SKM-1 treated with dmso at 0.1 percent for 144 hours (cell line): ENCODE data around the gene PLEKHJ1.
A peak's percentile ranks its signal among the peaks of the same experiment; 100 is the strongest.

Experiments used
- DNase-seq: peaks from one replicate; lab custom pipeline; 2025; ENCODE audit not compliant: unreplicated experiment; lab: John Stamatoyannopoulos, UW

The PLEKHJ1 gene

DNA sequence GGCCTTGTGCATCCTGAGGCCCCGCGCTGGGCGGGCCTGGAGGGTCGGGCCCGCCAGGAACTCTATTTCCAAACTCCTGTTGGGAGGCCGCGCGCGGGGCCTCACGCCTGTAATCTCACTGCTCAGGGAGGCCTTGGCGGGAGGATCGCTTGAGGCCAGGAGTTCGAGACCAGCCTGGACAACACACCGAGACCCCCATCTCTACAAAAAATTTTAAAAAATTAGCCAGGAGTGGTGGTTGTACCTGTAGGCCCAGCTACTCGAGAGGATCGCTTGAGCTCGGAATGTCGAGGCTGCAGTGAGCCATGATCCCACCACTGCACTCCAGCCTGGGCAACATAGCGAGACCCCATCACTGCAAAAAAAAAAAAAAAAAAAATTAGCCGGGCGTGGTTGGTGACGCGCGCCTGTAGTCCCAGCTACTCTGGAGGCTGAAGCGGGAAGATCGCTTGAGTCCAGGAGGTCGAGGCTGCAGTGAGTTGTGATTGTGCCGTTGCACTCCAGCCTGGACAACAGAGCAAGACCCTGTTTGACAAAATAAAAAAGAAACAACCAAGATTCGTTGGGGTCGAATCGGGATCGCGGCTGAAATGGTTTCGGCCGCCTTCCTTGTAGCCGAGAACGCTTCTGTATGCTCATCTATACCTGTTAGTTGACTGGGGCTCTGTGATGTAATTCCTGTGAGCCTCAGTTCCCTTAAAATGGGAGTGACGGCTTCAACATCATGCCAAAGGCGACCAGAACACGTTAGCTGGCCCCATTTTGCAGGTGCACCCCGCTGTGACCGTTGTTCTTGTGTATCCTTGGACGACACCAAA lies 1.1 kb upstream of the PLEKHJ1 start:
- no peak for DNase-seq

DNA sequence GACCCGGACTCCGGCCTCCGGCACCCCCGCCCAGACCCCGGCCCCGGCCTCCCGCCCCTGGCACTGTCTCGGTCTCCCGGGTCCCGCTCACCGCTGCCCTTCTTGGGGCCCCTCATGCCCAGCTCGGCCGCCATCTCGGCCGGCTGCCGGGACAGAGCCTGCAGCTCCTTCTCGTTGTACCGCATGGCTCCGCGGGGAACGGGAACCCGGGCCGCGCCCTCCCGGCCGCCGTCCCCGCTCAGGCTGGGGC lies 140 bp downstream of the PLEKHJ1 start:
- DNase-seq: no peak

DNA sequence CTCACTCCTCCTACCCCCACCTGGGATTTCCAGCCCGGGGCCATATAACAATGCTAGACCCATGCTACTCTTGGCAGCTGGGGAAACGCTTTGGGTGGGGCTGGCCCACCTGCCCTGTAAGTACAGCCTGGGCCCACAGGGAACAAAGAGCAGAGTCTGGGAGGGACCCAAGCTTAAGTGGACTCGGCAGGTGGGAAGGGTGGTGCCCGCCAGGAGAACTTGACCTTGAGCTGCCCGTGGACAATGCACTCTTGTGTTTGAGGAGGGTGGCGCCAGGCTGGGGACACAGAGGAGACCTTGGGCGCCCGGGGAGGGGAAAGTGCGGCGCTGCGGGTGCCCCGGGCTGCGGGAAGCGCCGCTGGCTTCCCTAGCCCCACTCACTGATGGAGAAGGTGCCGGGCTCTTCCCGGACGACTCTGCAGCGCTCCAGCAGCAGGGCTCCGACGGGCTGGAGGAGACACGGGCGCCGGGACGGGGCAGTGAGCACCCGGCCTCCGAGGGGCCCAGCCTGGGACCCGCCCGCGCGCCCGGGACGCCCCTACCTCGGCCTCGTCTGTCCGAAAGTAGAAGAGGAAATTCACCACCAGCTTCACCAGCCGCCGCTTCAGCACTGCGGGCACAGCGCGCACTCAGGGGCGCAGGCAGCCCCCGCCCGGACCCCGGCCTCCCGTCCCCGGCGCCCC lies 607 bp downstream of the PLEKHJ1 start:
- DNase-seq: no peak

DNA sequence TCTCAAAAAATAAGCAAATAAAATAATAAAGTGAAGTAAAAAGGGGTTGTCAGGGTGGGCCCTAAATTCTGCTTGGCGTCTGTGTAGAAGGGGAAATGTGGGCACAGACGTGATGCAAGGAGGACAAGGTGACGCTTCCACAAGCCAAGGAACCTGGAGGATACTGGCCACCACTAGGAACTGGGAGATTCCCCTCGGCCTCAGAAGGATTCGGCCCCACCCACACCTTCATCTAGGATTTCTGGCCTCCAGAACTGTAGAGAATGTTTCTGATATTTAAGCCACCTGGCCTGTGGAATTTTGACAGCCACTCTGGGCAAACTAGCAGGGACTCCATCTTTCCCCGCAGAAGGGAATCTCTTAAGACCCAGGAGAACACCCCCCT lies 1.1 kb downstream of the PLEKHJ1 start:
- no peak for DNase-seq

DNA sequence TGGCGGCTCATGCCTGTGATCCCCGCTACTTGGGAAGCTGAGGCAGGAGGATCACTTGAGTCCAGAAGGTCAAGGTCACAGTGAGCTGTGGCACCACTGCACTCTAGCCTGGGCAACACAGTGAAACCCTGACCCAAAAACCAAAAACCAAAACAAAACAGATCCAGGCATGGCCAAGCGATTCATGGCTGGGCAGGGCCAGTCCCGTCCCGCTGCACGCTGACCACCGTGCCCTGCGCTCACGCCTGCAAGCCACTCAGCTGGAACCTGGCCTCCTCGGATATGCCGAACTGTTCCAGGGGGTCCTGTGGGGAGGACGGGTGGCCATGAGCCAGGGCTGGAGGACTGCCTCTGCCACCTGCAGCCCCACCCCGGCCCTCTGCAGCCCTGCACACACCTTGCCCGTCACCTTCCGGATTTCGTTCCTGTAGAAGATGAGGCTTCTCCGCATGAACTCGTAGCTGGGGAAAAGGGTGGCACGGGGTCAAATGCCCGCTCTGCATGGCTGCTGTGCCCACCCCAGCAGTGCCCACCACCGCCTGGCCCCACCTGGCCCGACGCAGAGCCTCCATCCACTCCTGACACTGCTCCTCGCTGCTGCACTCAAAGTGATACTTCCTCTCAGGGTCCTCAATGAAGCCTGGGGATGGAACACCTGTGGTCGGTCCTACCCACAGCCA lies 2.4 kb downstream of the PLEKHJ1 start:
- DNase-seq: no peak

DNA sequence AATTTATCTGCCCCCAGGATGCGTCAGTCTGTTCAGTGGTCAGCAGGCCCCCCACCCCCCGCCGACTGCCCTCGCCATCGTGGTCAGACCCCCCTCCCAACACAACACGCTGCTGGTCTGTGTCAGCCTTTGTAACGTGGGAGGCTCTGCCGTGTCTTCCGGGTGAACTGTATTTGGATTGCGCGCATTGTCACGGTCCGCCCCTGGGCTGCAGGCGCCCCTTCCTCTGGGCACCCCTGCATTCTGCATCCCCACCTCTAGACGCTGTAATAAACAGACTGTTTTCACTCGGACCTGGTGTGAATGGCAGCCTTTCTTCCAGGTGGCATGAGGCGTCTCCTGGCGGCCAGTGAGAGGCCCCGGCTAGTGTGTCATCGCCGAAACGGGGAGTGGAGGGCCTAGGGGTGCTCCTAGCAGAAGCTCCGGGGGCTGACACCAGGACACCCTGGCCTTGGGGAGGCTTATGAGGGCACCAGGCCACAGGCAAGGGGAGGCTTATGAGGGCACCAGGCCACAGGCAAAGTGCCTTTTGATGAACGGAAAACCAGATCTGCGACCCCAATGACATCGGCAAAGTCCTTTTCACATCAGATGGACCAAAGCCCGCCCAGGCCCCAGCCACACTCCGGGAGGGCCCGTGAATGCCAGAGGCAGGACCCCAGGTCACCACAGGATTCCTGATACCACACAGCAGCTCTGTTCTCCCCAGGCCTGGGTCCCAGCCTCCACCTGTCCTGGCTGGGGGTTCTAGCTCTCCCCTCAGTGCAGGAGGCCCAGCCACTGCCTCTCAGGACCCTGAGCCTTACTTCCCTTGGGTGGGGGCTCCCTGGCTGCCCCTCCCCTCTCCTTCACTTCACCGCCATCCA lies 3.6 kb downstream of the PLEKHJ1 start:
- no peak for DNase-seq

DNA sequence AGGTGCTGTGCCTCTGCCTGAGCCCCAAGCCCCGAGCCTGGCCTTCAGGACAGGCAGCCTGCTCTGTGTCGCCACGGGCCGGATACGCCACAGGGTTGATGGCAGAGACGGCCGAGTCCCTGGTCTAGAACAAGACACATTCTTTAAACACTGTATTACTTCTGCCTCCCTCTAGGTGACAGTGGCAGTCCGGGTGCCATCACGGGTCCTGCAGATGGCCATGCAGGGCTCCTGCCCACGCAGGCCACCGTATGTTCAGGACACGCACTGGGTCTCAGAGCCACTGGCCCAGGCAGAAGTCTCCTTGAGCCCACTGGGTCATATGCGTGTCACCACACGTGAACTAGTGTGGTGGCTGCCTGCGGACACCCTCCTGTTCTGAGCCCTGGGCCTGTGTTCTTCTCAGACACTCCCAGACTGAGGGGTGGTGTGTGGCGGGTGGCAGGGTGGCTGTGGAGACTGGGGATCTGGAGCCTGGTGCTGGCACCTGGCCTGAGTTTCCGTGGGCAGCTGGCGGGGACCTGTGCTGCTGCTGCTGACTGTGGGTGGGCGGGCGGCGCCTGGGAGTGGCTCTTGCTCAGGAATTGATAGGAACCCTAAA lies 4.4 kb downstream of the PLEKHJ1 start:
- DNase-seq: peak; percentile 9

DNA sequence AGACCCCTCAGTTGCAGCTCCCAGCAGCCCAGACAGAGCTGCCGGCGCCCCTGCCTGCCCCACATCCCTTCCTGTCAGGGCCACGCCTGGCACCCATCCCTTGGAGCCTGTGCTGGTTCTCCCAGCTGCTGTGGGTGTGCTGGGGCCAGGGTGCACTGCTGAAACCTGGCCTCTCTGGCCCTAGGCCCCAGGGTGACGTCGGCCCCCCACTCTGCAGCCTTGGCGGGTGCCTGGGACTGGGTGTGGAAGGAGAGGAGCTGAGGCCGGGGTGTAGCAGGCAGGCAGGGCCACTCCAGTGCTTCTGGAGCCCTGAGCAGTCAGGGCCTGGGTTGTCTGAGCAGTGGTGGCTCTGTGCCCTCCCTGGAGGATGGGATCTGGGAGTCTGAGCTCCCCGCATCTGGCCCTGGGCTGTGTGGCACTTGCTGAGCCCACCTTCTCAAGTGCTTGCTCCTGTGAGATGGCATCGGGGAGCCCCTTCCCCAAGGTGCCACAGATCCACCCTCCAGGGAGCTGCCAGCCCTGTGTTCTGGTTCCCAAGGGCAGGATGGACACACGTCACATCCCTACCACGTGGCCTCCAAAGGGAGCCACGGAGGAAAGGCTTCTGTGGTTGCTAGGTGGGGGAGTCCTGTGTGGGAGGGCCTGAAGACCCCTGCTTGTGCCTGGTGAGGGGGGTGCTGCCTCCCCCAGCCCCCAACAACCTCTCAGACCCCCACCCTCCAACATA lies 5.2 kb downstream of the PLEKHJ1 start:
- DNase-seq: no peak

DNA sequence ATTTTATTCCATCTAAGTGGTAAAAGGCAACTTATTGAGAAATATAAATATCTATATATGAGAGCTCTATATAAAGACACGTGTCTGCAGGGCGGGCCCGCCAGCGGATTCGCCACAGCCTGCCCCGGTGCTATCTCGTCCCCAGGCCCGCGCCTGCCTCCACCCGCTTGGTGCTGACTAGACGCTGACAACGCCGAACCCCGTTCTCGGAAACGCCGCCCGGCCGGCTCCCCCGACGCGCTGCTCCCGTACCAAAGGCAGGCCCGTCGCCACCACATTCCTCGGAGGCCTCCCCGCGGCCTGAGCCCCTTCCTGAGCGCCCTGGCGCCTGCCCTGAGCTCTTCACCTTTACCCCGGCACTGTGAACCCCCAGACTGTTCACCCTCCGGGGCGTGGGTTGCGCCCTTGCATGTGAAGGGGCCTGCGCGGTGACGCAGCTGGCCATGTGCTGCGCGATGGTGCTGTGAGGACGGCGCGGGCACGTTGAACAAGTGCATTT lies 6.0 kb downstream of the PLEKHJ1 start:
- DNase-seq: no peak

DNA sequence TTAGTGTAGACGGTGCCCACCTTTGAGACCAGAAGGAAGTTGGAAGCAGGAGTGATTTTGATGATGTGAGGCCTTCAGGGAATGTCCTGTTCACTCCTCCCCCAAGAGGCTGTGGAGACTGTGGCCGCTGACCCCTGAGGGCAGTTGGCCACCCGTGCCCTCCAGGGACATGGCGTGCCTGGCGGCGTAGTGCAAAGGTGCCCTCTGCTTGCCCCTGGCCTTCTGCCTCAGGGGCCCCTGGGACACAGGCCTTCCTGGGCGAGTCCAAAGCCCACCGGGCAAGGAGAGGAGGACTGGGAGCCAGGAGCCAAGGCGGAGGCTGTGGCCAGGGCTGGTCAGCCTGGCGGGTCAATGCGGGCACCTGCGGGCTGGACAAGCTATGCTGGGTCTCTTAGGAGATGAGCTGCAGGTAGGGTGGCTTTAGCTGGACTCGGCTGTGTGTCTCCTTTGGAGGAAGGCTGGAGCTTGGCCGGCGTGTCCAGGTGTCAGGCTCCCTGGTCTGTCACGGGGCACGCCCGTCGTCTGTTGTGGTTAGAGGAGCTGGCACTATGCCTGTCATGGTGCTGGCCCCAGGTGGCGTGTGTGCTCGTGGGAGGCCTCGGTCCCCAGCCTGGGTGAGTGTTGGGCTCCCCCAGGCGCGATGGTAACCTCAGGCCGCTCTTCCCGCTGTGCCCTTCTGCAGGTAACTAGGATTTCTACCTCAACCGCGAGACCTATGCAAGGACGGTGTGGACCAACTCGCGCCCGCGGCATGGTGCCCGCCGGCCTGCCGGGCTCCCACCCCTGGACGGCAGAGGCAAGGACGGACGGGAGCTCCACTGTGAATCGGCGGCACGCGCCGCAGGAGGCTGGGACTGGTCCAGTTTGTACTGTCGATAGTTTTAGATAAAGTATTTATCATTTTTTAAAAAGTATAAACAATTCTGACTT lies 6.8 kb downstream of the PLEKHJ1 start:
- DNase-seq: no peak

DNA sequence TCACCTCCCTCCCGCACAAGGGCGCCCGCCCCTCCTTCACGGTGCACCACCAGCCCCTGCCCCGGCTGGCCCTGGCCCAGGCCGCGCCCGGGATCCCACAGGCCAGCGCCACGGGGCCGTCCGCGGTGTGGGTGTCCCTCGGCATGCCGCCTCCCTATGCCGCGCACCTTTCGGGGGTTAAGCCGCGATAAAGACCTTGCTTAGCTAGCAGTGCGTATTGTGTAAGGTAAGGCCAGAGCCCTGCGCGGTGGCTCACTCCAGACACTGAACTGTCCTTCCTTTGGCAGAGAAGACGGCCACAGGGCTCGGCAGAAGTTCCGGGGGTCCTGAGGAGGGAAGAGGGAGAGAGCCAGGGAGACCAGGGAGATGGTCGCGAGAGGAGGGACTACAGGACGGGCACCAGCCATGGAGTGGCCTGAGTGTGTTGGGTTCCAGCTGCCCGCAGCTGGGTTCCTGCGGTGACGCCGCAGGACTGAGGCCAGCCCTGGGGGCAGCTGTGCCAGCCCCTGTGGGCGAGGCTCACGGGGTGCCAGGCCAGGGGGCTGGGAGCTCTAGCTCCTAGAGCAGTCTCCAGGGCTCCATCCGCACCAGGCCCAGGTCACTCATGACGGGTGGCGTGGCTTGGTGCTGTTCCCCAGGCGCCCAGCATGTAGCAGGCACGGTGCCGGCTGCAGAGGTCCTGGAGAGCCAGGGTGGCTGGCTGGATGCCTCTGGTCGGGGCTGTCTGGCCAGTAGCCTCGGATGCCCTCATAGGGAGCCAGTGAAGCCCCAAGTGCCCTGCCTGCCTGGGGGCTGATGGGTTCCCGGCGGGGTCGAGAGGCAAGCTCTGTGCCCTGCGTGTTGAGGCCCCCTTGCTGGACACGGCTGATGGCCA lies 7.7 kb downstream of the PLEKHJ1 start:
- DNase-seq: no peak

DNA sequence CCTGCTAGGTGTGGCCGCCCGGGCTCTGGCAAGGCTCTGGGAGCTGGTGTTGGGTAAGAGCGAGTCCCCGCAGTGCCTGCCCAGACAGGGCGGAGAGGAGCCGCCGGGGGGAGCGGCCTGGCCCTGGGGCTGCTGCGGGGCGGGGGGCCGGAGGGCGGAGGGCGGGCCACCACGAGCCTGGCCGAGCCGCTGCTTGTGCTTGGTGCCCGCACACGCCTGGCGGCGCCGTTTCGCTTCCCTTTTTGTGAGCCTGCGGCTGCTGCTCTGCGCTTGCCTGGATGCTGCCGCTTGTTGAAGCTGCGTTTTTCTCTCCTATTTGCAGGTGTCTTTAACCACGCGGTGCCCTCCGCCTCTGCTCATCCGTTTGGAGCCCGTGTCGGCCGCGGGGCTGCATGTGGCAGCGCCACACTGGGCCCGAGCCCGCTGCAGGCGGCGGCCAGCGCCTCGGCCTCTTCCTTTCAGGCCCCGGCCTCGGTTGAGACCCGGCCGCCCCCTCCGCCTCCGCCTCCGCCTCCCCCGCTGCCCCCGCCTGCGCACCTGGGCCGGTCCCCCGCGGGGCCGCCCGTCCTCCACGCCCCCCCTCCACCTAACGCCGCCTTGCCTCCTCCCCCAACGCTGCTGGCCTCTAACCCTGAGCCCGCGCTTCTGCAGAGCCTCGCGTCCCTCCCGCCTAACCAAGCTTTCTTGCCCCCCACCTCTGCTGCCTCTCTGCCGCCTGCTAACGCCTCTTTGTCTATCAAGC lies 8.5 kb downstream of the PLEKHJ1 start:
- DNase-seq: no peak

DNA sequence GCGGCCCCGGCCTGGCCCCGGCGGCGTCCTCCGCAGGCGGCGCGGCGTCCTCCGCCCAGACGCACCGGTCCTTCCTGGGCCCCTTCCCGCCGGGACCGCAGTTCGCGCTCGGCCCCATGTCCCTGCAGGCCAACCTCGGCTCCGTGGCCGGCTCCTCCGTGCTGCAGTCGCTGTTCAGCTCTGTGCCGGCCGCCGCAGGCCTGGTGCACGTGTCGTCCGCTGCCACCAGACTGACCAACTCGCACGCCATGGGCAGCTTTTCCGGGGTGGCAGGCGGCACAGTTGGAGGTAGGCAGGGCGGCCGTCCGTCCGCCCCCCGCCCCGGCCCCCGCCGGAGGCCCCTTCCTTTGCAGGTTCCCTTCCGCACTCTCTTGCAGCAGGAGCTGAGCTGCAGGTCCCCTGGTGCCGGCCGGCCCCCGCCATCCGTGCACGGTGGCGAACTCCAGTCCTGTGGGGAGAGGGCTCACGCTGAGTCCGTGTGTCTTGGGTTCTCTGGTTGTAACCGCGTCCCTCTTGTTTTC lies 9.2 kb downstream of the PLEKHJ1 start:
- no peak for DNase-seq

DNA sequence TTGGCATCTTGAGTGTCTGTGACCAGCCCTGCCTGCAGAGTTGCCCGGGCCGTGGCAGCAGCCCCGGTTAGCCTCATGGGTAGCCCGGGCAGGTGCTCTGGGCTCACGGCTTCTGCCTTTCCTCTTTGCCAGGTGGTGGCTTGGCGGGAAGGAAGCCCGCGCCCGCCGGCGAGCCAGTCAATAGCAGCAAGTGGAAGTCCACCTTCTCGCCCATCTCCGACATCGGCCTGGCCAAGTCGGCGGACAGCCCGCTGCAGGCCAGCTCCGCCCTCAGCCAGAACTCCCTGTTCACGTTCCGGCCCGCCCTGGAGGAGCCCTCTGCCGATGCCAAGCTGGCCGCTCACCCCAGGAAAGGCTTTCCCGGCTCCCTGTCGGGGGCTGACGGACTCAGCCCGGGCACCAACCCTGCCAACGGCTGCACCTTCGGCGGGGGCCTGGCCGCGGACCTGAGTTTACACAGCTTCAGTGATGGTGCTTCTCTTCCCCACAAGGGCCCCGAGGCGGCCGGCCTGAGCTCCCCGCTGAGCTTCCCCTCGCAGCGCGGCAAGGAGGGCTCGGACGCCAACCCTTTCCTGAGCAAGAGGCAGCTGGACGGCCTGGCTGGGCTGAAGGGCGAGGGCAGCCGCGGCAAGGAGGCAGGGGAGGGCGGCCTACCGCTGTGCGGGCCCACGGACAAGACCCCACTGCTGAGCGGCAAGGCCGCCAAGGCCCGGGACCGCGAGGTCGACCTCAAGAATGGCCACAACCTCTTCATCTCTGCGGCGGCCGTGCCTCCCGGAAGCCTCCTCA lies 9.9 kb downstream of the PLEKHJ1 start:
- no peak for DNase-seq

DNA sequence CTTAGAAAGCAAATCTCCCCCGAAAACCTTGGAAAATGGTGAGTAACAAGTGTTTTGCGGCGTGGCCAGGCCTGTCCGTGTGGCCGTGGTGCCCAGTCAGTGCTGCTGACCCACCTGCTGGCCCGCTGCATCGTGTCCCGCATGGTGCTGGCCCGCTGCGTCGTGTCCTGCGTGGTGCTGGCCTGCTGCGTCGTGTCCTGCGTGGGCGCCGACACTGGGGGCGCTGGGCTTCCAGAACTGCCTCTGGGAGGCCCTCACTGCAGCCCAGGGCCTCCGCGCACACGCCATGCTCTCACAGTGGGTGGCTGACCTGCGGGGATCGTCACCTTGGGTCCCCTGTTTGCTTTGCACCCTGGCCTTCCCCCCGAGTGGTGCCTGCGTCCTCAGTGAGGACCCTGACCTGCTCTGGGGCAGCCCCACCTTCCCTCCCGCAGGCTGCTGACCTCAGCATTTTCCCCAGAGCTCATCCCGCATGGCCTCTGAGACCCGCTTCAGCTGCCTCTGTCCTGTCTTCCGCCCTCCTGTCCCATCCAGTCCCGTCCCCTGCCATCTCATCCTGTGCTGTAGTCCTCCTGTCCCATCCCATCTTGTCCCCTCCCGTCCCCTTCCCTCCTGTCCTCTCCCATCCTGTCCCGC lies 10.6 kb downstream of the PLEKHJ1 start:
- no peak for DNase-seq

DNA sequence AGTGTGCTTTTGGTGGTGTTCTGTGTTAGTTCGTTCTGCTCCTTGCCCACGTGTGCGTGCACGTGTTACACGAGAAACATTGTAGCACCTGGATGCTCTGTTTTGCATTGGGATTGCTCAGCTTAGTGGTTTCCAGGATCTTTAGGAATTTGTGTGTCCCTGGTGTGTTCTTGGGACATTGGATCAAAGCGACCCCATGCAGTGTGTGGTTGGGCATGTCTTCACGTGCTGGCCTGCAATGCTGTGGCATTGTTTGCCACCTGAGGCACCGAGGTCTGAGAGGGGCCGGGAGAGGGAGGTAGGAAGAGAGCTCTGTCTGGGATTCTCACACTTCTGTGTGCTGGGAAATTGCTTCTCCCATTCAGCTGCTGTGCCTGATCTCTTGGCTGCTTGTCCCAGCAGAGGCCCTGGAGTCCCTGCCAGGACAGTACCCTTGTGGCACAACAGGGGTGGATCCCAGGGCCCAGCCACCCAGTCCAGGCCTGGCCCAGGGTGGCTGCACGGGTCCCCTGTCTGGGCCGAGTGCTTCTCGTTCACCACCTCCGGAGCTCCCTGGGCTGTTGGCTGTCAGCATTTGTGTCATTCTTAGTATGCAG lies 11.3 kb downstream of the PLEKHJ1 start:
- no peak for DNase-seq
